ENCODE data around the gene PLCB1.
"Not testable (repeated sequence)": the region's sequence is repeated elsewhere in the genome, so short reads cannot be mapped to it uniquely, and the experiment has no call there.

PLCB1 gene

DNA sequence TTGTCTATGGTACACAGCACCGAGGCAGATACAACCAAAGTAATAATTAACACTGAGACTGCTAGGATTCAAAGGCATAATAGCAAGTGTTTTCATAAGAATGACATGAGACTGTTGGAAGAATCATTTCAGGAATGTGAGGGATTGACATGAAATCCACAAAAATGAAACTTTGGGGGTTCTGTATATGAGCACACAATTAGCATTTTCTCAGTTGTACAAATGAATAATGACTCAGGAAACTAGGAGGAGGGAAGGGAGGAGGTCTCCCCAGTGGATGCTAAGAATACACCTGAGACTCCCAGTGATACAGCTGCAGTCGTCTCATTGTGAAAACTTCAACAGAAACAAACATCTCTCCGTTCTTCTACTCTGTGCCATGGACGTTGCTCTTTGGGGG lies 508.4 kb downstream of the PLCB1 start:
- no peak for DNase-seq

GRCh38 chr20:8642247-8642646 lies 510.2 kb downstream of the PLCB1 start:
- DNase-seq: no peak

- DNase-seq: not testable (repeated sequence)
Observed at GRCh38 chr20:8644468-8644867, 512.4 kb downstream of the PLCB1 start.

DNA sequence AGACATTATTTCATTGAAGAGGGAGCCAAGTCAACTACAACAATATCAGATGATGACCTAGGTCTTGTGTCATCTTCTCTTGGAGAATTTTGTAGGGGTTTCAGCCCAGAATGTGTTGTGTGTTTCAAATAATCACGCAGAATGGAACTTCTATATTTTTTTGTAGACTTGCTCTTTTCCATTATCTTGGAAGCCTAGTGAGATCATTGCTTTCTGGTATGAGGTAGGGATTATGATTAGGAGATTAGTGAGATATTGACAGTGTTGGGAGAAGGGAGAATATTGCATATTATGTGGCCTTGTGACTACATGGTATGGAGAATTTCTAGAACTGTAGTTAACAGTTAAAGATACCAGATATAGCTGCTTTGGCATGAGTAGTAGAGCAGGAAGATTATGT lies 513.3 kb downstream of the PLCB1 start:
- no peak for DNase-seq

GRCh38 chr20:8646033-8646441 lies 514.0 kb downstream of the PLCB1 start:
- no peak for DNase-seq

- no peak for DNase-seq
Observed at GRCh38 chr20:8646716-8647115, 514.6 kb downstream of the PLCB1 start.

DNA sequence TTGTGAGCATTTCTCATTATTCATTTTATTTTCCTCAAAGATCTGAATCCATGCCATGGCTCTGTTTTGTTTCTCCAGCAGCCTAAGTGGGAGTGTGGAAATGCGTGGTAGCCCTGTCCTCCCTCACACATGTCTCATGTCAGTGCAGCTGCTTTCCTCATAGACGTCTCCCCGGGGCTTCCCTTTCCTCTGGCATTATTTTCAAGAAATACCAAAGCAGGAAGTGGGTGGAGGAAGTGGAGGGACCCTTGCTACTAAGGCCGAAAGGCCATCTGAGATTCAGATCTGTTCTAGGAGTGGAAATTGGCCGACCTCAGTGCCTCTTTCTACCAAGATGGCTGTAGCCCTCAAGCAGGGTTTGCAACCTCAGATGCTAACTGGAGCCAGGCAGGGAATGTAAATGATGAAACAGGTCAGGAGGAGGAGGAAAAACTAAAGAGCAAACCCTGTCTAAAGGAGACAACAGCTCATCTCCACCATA lies 515.9 kb downstream of the PLCB1 start:
- DNase-seq: no peak

DNA sequence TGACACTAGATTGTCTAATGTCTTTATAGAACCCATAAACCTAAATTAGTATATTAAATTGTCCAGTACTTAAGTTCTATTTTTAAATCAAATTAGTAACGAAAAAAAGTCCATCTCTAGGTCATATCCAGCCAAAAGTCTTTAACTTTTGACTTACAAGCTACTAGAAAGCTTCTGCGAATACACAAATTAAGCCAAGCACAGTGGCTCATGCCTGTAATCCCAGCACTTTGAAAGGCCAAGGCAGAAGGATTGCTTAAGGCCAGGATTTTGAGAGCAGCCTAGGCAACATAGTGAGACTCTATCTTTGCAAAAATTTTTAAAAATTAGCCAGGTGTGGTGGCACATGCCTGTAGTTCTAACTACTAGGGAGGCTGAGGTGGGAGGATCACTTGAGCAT lies 516.4 kb downstream of the PLCB1 start:
- DNase-seq: no peak

DNA sequence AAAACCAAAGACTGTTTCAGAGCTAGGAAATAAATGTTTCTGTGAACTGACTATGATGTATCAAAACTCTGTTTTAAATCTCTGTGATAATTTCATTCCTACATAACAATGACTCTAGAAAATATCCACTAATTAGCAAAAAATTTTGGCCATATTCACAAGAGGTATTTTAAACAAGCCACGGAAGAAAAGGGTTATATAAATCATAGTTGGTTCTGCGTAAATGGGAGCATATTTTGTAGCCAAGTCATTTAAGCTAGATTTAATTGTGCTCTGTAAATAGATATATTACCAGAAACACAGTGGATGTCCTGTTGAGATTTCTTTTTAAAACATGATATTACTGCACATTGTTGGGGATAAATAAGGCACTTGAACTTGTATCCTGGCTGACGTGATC lies 520.3 kb downstream of the PLCB1 start:
- DNase-seq: no peak

- no peak for DNase-seq
Observed at GRCh38 chr20:8654486-8654885, 522.4 kb downstream of the PLCB1 start.

DNA sequence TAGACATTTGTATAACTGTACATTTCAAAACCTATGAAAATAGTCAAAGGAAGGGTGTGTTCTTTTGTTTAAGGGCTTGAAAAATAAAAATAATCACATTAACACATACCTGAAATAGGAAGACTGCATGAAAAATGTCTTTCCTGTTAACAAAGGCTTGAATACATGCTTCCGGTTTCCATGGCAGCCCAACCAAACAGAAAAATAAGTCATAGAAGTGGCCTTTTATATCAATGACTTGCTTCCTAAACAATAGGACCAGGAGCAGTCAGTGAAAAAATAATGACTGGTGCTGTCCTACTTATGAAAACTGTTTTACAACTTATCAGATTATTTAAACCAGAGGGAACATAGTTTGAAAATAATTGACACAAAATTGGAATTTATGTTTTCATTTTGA lies 524.3 kb downstream of the PLCB1 start:
- DNase-seq: no peak

DNA sequence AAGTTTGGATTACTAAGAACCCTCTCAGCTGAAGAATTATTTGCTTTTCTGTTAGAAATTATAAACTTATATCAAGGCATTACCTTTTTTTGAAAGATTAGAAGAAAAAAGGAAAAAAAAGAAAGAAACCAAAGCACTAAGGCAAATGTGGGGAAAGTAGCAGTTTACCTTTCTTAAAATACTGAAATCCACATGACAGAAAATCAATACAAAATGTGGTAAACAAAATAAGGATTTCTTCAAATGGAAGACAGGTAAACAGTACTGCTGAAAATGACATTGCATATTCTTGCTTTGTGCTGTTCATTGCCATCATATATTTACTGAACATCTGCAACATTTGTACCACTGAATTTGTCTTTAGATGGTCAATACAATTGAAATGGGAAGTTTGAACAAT lies 525.6 kb downstream of the PLCB1 start:
- no peak for DNase-seq

DNA sequence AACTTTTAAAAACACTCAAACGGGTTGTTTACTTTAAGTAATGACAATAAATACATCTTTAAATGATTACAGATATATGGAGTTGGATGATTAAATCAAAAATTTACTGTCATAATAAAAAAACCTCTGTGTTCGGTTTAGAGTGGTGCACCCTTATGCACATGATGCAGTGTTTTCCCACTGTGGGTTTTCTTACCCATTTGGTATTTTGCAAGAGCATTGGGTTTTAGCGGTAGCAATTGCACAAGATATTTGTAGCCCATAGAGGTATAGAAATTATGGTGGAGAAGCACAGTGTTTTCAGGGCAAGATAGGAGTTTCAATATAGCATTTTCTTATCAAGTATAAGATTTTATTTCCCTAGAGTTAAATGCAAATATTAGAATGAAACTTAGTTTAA lies 526.0 kb downstream of the PLCB1 start:
- DNase-seq: no peak

DNA sequence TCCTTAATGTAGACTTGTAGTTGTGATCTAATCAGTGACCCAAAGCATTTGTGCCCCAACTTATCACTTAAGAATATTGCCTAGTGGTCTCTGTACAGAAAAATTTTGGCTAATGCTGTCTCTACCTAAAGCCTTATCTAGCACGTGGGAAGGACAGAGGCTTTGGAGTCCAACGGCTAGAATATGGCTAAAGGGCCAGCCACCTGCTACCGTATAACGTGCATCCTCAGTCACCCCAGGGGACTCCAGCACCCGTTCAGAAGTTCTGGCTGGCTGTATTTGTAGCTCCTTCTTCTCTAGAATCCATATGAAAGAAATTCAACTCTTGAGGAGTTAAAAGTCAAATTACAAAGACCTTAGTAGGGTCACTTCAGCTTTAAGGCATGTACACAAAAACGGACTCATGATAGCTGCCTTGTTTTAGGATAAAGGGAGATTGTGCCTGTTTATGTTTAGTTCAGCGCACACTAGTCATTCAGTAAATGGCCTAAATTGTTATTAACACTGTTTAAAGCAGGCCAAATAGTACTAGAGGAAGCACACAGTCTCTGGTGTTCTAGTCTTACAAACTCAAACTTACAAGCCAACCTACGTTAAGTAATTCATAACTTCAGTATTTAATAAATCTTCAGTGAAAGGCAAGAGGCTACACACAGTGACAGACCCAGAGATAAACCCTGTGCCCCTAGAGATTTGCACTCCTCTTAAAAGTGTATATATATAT lies 529.3 kb downstream of the PLCB1 start:
- no peak for DNase-seq

GRCh38 chr20:8662433-8662954 lies 530.4 kb downstream of the PLCB1 start:
- DNase-seq: no peak

- DNase-seq: no peak
Observed at GRCh38 chr20:8663424-8663823, 531.4 kb downstream of the PLCB1 start.

DNA sequence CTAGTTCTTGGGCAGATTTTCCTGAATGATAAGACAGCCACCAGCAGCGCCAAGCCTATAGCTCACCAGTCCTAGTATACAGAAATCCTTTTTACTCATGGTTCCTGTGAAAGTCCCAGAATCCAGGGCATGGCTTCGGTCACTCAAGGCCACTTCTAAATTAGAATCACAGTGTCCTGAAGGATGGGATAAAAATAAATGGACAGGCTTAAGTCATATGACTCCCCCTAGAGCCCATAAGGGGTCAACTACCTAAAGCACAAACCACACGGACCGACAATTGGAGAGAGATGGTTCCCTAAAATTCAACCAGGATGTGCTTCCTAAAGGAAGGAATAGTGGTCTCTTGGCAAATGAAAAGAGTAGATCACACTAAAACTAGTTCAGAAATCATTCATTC lies 532.7 kb downstream of the PLCB1 start:
- DNase-seq: no peak

DNA sequence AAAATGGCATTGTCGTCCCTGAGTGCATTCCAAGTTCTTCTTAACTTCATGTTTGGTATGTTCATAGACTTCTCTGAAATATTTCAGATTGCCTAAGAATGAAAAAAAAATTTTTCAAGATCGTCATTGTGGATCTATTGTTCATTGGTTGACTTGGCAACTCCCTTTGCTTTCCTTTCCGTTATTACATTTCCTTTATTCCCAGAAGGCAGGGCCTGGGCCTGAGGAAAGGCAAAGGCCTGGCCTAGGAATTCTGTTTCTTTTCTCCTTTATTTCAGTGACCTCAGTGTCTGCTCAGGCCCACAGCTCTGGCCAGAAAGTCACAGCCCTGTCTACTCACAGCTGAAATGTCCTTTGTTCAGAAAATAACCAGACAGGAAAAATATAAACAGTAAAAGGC lies 535.2 kb downstream of the PLCB1 start:
- no peak for DNase-seq

- no peak for DNase-seq
Observed at GRCh38 chr20:8670207-8670892, 538.3 kb downstream of the PLCB1 start.

GRCh38 chr20:8670893-8671215 lies 538.8 kb downstream of the PLCB1 start:
- no peak for DNase-seq

DNA sequence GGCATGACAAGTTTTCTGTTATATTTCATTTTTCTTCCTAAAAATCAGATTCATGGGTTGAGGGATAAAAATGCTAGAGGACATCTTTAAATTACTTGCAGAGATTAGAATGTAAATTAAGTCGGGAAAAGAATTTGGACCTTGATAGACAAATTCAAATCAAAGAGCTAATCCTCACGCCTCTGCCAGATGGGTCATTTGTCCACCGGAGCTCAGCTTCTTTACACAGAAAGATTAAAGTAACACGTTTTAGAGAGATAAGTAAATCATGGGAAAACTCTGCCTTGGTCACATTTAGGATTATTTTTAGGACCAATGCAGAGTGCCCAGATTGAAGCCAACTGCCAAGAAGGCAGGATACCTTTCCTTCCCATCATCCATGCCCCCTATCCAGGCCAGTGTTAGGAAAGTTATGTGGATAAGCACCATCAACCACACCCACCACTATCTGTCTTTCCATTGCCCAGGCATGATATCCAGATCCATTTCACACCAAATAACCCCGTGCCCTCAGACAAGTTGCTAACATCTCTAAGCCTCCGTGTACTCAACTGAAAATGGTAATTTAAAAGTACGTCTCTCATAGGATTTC lies 539.4 kb downstream of the PLCB1 start:
- no peak for DNase-seq

GRCh38 chr20:8673116-8673515 lies 541.0 kb downstream of the PLCB1 start:
- DNase-seq: no peak

- DNase-seq: no peak
Observed at GRCh38 chr20:8675896-8676295, 543.8 kb downstream of the PLCB1 start.

DNA sequence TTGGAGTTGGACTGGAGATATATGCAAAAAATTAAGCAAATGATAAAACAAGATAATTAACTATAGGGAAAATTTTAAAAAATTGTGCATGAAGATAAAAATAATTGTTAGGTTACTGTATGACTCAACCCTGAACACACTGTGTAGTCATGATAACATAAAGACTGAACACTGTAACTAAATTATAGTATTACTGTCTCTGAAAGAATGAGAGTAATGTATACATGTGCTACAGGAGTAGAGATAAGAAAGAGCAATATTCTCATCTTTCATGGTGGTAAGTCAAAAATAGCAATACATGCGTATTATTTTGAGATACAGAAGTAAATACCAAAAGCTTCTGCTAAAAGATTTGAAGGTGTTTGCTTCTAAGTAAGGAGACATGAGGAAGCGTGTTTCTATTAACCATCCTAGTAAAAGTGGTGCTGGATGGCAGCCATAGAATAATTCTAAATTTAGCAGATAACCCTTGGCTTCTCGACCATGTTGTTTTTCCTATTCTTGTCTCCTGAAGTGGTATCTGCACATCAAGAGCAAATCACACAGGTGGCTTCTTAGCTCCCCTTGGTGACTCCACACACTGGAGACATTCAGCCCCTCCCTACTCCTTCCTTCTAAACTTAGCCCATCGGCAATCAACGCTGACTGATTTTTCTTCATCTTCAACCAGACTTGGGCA lies 546.2 kb downstream of the PLCB1 start:
- no peak for DNase-seq
